ENCODE measurements around the gene EEA1.
"Not testable (repeated sequence)": the region's sequence is repeated elsewhere in the genome, so short reads cannot be mapped to it uniquely, and the experiment has no call there.

The EEA1 gene

GRCh38 chr12:92802906-92803305, 126.2 kb downstream of the EEA1 start:
- DNase-seq (ENCODE audit: low spot score) = no peak

GRCh38 chr12:92796650-92797049, 132.4 kb downstream of the EEA1 start:
- no peak for DNase-seq (ENCODE audit: low spot score)

- no peak for DNase-seq (ENCODE audit: low spot score)
Observed at GRCh38 chr12:92794814-92795213, 134.3 kb downstream of the EEA1 start.

GRCh38 chr12:92794356-92794755, 134.7 kb downstream of the EEA1 start:
- not testable (repeated sequence) for DNase-seq (ENCODE audit: low spot score)

- no peak for DNase-seq (ENCODE audit: low spot score)
Observed at GRCh38 chr12:92786045-92786444, 143.1 kb downstream of the EEA1 start.

- DNase-seq (ENCODE audit: low spot score) = no peak
Observed at GRCh38 chr12:92785563-92785950, 143.5 kb downstream of the EEA1 start.

- DNase-seq (ENCODE audit: low spot score) = peak; percentile 62
Observed at GRCh38 chr12:92784797-92785562, 144.1 kb downstream of the EEA1 start.

GRCh38 chr12:92784356-92784755, 144.7 kb downstream of the EEA1 start:
- no peak for DNase-seq (ENCODE audit: low spot score)

- DNase-seq (ENCODE audit: low spot score) = no peak
Observed at GRCh38 chr12:92779902-92780301, 149.2 kb downstream of the EEA1 start.

GRCh38 chr12:92778525-92778924, 150.6 kb downstream of the EEA1 start:
- DNase-seq (ENCODE audit: low spot score) = no peak

GRCh38 chr12:92775416-92775815, 153.7 kb downstream of the EEA1 start:
- no peak for DNase-seq (ENCODE audit: low spot score)

- no peak for DNase-seq (ENCODE audit: low spot score)
Observed at GRCh38 chr12:92771001-92771400, 158.1 kb downstream of the EEA1 start.

GRCh38 chr12:92769124-92769901, 159.8 kb downstream of the EEA1 start:
- no peak for DNase-seq (ENCODE audit: low spot score)

- no peak for DNase-seq (ENCODE audit: low spot score)
Observed at GRCh38 chr12:92765871-92766270, 163.2 kb downstream of the EEA1 start.

- no peak for DNase-seq (ENCODE audit: low spot score)
Observed at GRCh38 chr12:92764831-92765230, 164.3 kb downstream of the EEA1 start.

- DNase-seq (ENCODE audit: low spot score) = no peak
Observed at GRCh38 chr12:92762773-92763172, 166.3 kb downstream of the EEA1 start.

GRCh38 chr12:92759634-92760268, 169.3 kb downstream of the EEA1 start:
- no peak for DNase-seq (ENCODE audit: low spot score)

- no peak for DNase-seq (ENCODE audit: low spot score)
Observed at GRCh38 chr12:92757597-92758121, 171.4 kb downstream of the EEA1 start.

- DNase-seq (ENCODE audit: low spot score) = no peak
Observed at GRCh38 chr12:92756898-92757596, 172.0 kb downstream of the EEA1 start.

- DNase-seq (ENCODE audit: low spot score) = no peak
Observed at GRCh38 chr12:92753976-92754885, 174.9 kb downstream of the EEA1 start.

GRCh38 chr12:92749691-92750090, 179.4 kb downstream of the EEA1 start:
- DNase-seq (ENCODE audit: low spot score) = not testable (repeated sequence)

Data from germinal center (tissue), 1 donor.